HS-27A (cell line): ENCODE data around the gene KCNMB1.

ENCODE experiments used
- DNase-seq: peaks from one replicate; pipeline ENCODE4 v3.0.0-alpha.2; 2012; ENCODE audit warnings: low read depth, missing footprints

KCNMB1 gene

DNA sequence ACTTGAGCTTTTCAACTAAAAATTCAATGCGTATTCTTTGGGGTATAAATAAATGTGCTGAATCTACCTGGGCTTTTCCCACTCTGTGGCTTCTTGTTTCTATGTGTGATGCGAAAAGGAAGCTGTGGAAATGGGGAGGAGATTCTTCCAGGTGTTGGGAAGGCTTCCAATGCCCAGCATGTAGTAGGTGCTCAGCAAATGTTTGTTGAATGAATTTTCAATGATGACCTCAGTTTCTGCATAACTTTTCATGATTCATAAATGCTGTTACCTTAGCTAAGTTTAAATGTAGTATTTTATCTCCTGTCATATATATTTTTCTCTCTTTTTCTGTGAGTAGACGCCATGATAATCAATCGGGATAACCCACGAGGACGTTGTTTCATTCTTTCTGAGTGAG, 25.6 kb upstream of the KCNMB1 start:
- DNase-seq = no peak

DNA sequence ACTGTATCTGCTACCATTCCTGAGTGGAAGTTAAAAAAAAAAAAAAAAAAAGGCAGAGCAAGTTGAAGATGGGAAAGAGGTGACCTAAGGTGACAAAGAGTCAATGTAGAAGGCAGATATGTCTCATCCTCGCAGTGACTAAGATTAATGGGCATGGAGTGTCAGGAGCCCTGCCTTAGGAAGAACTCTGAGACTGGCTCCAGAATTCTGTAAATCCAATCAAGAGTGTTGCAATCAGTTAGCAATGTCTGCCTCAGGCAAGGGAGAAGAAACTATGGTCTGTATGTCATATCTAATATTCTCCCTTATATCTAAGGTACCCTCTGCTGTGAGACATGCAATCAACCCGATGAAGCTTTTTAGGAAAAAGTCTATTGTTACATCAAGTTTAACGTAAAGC, 24.7 kb upstream of the KCNMB1 start:
- no peak for DNase-seq

DNA sequence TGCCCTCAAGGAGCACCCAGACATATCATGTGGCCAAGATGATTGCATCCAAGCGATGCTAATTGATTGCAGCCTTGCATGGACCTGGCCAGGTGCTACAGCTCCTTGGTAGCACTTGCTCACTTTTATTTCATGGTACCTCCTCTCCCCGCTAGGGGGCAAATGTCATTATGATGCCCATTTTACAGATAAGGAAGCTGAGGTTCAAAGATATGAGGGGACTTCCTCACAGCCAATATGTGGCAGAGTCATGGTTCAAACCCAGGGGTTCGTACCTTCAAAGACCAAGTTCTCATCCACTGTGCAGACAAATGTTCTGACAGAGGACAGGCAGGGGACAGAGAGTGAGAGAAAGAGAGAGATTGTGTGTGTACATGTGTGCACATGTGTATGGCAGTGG, 21.9 kb upstream of the KCNMB1 start:
- no peak for DNase-seq

DNA sequence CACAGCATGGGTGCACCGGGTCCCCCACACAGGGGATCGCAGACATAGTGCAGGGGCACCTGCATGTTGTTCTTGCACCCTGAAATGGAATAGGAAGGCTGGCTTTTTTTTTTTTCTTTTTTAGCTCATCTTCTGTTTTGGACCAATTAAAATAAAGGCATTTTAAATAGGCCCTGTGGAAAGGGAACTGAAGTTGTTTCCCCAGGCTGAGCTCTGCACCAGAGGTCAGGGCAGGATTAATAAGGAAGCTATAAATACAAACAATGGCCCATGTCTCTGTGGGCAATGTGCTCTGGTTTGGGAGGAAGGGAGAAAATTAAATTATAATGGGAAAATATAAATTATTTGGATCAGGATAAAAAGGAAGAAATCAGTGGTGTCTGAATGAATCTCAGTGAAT, 21.2 kb upstream of the KCNMB1 start:
- no peak for DNase-seq

DNA sequence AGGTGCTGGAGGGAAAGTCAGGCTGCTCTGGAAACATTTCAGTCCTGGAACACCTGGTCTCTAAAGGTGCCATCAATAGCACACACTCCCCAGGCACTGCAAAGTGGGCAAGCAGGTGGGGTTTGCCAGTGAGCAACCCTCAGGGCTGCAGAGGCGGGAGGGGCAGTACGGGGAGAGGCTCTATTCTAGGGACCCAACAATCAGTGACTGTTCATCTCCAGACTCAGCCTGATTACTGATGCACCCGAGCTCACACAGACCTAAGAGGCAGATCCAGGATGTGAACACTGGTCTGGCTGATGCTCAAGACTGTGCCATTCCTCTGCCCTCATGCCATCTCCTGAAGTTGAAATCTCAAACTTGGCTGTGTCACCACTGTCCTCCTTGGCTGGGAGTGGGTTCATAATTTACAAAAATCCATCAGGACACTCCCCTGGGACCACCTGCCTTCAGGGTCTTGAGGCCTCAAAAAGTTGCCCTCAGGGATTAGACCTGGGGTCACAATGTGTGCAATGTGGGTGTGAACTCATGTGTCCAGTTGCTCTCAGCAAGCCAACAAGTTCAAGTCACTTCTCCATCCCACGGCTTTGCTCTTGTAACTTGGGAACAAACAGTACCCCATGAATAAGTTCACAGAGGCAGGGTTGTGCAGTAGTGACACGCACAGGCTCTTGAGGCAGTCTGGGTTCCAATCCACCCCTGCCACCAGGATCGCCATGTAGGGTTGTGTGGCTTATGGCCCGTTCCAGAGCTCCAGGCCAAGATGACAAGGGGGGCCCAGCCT, 19.9 kb upstream of the KCNMB1 start:
- no peak for DNase-seq

DNA sequence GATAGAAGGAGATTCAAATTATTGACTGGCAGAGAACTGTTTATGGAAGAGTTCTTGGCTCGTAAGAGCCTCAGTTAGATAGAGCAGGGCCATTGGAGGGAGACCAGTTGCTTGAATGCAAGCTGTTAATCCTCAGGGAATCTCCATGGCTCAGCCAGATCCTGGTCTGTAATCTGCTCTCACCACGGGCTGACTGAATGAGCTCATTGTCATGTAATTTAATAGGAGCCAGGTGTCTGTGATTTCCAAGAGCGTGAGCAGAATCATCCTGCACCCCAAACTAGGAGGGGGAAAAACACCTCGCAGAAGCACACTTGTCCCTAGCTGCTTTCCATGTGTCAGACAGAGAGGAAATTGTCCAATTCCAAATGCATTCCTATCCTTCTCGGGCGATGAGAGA, 19.1 kb upstream of the KCNMB1 start:
- no peak for DNase-seq

DNA sequence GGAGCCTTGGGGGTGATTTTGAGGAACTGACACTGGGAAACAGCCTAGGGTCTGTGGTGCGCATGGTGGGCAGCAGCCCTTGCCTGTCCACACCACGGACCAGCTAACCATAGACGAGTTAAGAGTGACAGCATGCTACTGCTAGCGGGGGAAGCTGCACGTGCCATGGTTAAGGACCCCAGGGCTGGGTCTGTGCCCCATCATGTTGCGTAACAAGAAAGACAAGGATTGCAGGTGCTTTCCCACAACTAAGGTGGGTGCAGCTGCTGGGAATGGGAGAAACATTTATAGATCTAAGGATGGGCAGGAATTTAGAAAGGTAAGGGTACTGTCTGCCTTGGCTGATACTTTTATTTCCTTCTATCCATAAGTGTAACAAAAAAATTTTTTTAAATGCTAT, 17.9 kb upstream of the KCNMB1 start:
- no peak for DNase-seq

DNA sequence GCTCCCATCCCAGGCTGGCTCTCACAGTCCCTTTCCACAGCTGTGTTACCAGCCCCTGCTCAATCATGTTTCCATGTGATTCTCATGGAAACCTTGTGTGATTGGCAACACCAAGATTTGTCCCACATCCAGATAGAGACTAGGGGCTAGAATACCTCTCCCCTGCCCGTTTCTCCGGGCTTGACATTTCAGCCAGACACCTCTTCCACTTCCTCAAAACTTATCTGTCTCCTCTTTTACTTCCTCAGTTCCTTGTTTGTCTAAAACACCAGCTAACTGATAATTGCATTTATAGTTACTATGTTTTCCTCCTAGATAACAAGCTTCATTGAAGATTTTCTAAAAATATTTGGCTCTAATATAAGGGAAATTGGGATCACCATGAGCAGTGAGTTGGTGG, 16.6 kb upstream of the KCNMB1 start:
- no peak for DNase-seq

DNA sequence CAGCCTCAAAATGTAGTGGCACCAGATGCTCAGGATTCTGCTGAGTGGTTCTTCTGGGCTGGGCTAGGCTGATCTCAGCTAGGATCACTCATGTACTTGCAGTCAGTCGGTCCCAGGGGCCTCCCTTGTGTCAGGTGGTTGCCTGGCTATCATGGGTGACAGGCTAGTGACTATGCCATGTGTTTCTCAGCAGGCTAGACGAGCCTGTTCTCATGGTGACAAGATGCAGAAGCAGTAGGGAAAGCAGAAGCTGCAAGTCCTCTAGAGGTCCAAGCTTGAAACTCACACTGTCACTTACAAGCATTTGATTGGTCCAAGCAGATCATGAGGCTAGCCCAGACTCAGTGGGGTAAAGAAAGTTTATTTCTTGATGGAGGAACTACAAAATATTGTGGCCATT, 15.2 kb upstream of the KCNMB1 start:
- DNase-seq = no peak

DNA sequence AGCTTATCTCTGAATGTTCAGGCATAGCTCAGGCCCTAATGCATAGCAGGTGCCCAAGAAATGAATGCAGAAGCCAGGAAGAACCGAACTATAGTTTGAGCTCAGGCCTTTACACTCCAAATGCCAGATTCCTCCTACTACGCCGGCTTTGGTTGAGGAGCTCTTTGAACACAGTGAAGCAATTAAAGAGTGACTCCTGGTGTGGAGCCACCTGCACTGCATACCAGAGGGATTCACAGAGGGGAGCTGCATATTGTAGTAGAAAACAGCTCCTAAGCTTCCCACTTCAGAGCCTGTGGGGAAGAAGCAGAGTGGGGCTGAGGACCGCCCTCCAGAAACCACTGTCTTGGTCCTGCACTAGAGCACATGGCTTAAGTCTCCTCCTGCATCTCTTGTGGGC, 14.5 kb upstream of the KCNMB1 start:
- DNase-seq = no peak

DNA sequence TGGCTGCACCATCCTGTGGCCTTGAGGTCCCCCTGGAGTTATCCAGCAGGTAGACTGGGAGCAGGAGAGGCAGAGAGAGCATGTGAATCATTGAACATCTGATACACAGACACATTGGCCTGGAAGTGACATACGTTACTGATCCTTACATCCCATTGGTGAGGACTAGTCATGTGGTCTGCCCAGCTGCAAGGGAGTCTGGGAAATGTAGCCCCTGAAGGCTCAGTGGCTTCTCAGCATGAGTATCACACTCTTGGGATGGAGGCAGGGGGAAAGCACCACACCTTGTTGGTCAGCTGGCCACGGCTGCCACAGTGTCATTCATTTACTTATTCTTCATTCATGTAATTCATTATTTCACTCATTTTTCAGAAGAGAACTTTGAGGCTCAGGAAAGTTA, 13.3 kb upstream of the KCNMB1 start:
- no peak for DNase-seq

DNA sequence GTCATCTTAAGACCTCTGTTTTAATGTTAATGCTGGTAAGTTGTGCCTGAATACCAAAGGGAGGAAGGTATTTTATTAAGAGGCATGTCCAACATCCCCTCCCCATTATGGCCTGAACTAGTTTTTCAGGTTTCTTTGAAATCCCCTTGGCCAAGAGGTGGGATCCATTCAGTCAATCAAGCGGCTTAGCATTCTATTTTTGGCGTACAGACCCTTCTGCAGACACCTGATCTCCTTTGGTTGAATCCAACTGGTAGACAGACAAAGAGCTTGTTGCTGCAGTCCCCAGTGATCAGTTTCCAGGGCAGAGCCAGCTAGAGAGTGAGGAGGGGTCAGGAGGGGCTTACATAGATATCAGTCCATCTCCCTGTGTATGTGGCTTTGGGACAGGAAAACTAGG, 7.9 kb upstream of the KCNMB1 start:
- DNase-seq = no peak

DNA sequence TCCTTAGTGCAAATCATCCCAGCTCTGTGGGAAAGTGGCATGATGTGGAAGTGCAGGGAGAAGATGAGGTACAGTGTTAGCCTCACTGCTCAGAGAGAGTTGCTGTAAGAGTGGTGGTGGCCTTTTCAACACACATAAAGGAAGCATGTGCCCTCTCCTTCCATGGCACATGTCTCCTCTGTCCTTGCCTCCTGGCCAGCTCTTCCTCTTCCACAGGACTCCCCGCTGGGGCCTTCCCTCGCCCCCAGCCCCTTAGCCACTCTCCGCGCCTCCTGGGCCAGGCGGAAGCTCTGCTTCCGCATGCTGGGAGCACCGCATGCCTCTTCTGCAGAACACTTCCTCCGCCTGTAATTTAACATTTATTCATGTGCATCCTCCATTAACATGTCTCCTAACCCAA, 4.8 kb upstream of the KCNMB1 start:
- no peak for DNase-seq

DNA sequence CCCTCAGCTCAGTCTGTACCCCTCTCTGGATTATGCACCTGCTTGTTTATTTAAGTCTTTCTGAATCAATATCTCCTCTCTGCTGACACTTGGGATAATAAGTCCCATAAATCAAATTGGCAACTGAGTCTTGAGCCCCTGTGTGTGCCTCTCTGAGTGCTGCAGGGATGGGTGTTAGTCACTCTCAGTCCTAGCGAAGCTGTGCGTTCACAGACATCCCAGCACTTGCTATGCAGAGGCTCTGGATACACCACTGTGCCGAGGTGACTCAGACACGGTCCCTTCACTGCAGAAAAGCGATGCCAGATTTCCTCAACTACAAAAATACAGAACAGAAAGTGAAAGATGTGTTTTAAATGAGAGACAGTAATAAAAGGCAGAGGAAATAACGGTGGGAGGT, 4.1 kb upstream of the KCNMB1 start:
- DNase-seq = no peak

DNA sequence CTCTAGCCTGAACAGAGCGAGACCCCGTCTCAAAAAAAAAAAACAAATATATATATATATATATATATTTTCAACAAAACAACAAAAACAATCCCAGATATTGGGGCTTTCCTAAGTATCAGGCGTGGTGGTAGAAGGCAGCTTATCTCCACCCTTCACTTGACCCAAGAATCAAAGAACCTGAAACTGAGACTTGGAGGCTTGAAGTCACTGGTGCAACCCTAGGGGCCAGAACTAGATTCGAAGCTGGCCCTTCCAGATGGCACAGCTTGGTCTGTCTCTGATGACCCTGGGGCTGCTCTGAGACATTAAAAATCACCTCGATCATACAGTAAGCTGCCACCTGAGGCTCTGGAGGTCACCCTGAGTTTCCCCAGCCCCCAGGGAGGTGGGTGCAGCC, 1.3 kb upstream of the KCNMB1 start:
- no peak for DNase-seq

DNA sequence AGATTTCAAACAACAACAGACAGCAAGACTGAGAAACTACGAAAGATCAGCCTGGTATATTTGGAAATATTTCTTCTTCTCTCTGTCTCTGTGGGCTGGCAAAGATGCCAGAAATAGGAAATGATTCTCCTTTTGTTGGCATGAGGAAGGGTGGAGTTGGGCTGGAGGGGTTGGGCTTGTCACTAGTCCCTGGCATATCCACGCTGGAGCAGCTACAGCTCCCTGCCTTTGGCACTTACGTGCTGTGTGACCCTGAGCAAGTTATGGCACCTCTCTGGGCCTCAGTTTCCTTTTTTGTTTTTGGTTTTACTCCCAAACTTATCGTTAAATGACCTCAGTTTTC, 354 bp upstream of the KCNMB1 start:
- DNase-seq = no peak

DNA sequence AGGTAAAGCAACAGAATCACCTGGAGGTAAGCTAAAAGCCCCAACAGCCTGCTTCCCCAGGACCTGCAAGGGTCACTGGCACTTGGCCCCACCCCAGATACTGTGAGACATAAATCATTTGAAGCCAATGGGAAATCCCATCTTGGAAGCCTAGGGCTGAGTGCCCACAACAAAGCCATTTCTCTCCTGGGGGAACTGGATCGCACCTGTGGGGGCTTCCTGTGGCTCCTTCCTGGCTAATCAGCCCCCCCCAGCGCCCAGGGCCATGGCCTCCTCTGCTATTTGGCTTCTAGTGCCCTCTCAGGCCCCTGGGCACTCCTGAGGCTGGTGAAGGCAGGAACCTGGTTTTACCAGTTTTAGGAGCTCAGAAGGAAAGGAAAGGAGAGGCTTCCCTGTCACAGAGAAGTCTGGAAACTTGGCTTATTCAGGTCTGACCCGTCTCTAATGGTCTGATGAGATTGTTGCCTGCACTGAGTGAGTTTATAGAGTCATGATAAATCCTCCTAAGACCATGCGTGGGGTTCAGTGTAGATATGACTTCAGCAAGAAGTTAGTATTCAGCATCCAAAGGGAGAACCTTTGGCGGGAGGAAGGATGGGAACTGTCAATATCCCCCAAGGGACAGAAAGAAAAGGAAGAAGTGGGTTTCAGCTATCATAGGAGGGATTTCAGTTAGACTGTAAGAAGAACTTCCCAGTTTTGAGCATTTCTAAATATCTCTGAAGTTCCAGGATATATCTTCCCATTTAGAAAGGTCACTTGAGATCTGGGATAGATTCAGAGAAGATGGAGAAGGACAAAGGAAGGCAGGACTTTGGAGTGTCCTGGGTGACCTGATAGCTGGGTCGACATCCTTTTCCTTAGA, 1.2 kb downstream of the KCNMB1 start:
- DNase-seq = no peak

DNA sequence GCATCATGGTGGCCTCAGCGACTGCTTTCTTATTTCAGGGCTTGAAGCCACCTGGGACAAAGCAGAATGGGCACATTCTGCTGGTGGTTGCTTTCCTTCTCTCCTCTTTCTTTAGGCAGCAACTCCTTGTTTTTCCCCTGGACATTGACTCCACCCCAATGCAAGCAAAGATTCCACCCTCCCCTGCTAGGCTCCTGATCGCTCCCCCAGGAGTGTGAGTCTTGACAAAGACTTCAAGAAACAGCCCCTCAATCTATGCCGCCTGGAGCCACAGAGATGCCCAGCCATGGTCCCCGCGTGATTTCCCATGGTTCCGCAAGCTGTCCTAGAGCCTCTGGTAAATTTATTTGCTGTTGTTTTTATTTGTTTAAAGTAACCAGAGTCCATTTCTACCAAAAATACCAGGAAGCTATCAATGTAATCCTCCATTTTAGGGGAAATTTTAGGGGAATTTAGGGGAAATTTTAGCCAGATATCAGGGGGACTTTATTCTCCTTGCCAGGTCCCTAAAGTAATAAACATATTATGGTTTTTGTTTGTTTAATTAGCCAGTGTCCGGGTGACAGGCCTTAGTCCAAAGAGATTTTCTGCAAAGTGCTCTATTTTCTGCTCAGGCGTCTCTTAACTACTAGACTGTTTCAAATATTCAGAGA, 2.3 kb downstream of the KCNMB1 start:
- DNase-seq = no peak

DNA sequence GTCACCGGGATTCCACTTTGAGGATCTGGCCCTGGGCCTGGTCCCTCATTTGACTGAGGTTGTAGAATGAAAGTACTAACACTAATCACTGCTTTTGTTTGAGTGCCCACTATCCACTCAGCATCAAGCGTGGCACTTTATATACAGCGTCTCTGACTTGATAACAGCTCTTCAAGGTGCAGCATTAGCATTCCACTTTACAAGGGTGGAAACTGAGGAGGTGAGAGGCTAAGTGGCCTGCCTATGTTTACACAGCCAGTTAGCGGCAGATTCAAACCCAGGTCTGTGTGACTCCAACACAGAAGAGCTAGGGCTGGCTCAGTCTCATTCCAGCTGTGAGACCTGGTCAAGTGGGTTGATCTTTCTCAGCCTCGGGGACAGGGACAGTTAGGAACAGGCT, 5.9 kb downstream of the KCNMB1 start:
- DNase-seq = no peak

DNA sequence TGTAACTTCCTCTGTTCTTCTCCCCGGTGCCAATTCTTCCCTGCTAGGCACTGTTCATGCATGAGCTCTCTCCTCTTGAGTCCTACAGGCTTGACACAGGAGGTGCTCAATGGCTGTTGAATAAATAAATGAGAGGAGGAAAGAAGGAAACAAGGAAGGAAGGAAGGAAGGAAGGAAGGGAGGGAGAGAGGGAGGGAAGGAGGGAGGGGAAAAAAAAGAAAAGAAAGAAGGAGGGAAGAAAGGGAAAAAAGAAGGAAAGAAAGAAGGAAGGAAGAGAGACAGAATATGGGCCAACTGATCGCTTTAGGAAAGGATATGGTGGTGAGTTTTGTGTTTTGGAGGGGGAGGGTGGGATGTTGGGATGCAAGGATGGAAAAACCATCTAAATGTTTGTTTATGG, 6.4 kb downstream of the KCNMB1 start:
- DNase-seq = no peak

DNA sequence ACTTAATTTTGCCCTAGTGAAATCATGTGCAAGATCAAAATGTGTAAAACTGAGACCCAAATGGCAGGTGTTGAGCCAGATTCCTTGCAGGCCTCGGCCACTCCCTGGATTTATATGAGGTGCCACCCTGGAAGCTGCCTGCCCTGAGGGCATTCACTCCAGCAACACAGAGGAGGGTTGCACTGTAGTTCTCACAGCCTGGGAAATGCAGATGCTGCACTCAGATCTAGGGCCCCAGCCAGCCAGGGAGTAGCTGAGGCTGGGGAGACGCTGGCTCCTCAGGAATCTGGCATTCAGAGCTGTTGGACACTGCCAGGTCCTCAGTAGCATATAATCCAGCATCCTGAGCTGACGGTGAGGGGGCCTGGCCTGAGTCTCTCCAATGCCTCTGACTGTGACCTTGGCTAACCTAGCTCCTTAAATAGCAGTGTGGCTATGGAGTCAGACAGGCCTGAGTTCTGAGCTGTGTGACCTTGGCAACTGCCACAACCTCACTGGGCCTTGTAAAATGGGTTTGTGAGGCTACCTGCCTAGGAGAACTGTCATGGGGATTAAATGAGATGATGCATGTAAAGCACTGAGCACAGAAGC, 8.7 kb downstream of the KCNMB1 start:
- DNase-seq = no peak

DNA sequence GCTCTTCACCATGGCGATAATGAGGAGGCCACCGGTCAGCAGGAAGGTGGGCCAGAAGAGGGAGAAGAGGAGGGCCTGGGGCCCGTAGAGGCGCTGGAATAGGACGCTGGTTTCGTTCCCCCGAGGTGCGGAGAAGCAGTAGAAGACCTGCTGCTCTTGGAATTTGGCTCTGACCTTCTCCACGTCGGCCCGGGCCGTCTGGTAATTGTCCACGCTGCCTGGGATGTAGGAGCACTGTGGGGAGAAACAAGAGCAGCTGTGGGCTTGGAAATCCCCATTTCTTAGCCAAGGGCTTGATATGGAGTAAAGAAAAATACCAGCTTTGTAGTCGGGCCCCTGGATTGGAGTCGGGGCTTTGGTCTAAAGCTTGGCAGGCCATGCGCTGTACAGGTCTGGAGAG, 10.4 kb downstream of the KCNMB1 start:
- no peak for DNase-seq

DNA sequence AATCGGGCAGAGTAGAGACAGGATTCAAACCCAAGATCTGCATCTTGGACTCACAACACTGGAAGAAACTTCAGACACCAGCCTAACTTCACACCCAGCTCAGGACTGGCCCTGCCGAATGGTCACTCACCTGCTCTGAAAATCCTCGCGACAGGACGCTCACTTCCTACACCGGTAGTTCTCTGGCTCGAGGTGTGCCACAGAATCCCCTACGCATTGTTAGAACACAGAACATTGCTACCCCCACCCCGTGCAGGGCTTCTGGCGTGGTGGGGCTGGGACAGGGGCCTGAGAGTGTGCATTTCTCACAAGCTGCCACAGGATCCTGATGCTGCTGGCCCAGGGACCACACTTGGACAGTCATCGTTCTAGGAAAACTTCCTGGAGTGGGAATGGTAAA, 12.1 kb downstream of the KCNMB1 start:
- DNase-seq = no peak
